SK-N-SH treated with all-trans-retinoic acid at 6 μM for 48 hours (cell line): ENCODE results near the gene SCARF2.

Source experiments
- ATAC-seq: fragments of 200-7000 bp; cut with Tn5 transposase; 3 replicates; pipeline ENCODE4 v1.9.1; 2020; ENCODE audit warnings: mild to moderate bottlenecking, moderate library complexity
- ARNTL ChIP-seq: fragments of 450-650 bp; formaldehyde crosslinking; IDR thresholded peaks from 2 replicates; pipeline ENCODE4 v1.5.0; 2020; ENCODE audit warnings: low read depth, mild to moderate bottlenecking, moderate library complexity, borderline replicate concordance
- BACH2 ChIP-seq: fragments of 250-450 bp; sonication (Bioruptor Pico); IDR thresholded peaks from 2 replicates; pipeline ENCODE4 v1.9.0; 2021; ENCODE audit warnings: mild to moderate bottlenecking, borderline replicate concordance
- CSDC2 ChIP-seq: fragments of 250-450 bp; sonication (Bioruptor Pico); IDR thresholded peaks from 2 replicates; pipeline ENCODE4 v1.5.0; 2020; ENCODE audit warnings: mild to moderate bottlenecking, moderate library complexity
- ESRRG ChIP-seq: fragments of 250-450 bp; sonication (Bioruptor Pico); IDR thresholded peaks from 2 replicates; pipeline ENCODE4 v1.6.1; 2021; ENCODE audit warnings: mild to moderate bottlenecking
- GLIS3 ChIP-seq: fragments of 250-450 bp; sonication (Bioruptor Pico); IDR thresholded peaks from 2 replicates; pipeline ENCODE4 v1.5.0; 2020; ENCODE audit warnings: mild to moderate bottlenecking, moderate library complexity
- ISL1 ChIP-seq: fragments of 250-450 bp; sonication (Bioruptor Pico); IDR thresholded peaks from 2 replicates; pipeline ENCODE4 v2.1.2; 2022; ENCODE audit warnings: mild to moderate bottlenecking, moderate library complexity
- OSR1 ChIP-seq: fragments of 250-450 bp; sonication (Bioruptor Pico); IDR thresholded peaks from 2 replicates; pipeline ENCODE4 v1.8.0; 2022; ENCODE audit warnings: moderate library complexity, mild to moderate bottlenecking, inconsistent platforms
- PPARA ChIP-seq: fragments of 250-450 bp; sonication (Bioruptor Pico); IDR thresholded peaks from 2 replicates; pipeline ENCODE4 v1.5.0; 2020; ENCODE audit warnings: mild to moderate bottlenecking, borderline replicate concordance
- RARB ChIP-seq: fragments of 250-450 bp; sonication (Bioruptor Pico); IDR thresholded peaks from 2 replicates; pipeline ENCODE4 v1.8.0; 2021; ENCODE audit warnings: mild to moderate bottlenecking, moderate library complexity
- SNAI2 ChIP-seq: fragments of 250-450 bp; sonication (Bioruptor Pico); IDR thresholded peaks from 2 replicates; pipeline ENCODE4 v1.5.0; 2020; ENCODE audit warnings: mild to moderate bottlenecking, moderate library complexity
- TCF4 ChIP-seq: fragments of 250-450 bp; sonication (Bioruptor Pico); IDR thresholded peaks from 2 replicates; pipeline ENCODE4 v1.8.0; 2021; ENCODE audit warnings: mild to moderate bottlenecking, moderate library complexity, borderline replicate concordance
- TOX ChIP-seq: fragments of 250-450 bp; sonication (Bioruptor Pico); IDR thresholded peaks from 2 replicates; pipeline ENCODE4 v1.8.0; 2021; ENCODE audit warnings: mild to moderate bottlenecking, moderate library complexity, borderline replicate concordance
- ZFP3 ChIP-seq: fragments of 250-450 bp; sonication (Bioruptor Pico); IDR thresholded peaks from 2 replicates; pipeline ENCODE4 v1.5.0; 2020; ENCODE audit warnings: mild to moderate bottlenecking, moderate library complexity
- ZFP30 ChIP-seq: fragments of 450-650 bp; formaldehyde crosslinking; IDR thresholded peaks from 2 replicates; pipeline ENCODE4 v1.5.0; 2022; ENCODE audit warnings: mild to moderate bottlenecking, moderate library complexity
- ZNF565 ChIP-seq: fragments of 450-650 bp; formaldehyde crosslinking; conservative IDR thresholded peaks from 2 replicates; pipeline ENCODE4 v1.5.0; 2020; ENCODE audit warnings: low read depth, mild to moderate bottlenecking, moderate library complexity
- ZNF70 ChIP-seq: fragments of 450-650 bp; formaldehyde crosslinking; IDR thresholded peaks from 2 replicates; pipeline ENCODE4 v1.5.0; 2020; ENCODE audit warnings: mild to moderate bottlenecking, moderate library complexity
- ZNF8 ChIP-seq: fragments of 450-650 bp; formaldehyde crosslinking; IDR thresholded peaks from 2 replicates; pipeline ENCODE4 v1.5.0; 2020; ENCODE audit warnings: mild to moderate bottlenecking, moderate library complexity
- TF ChIP-seq, protein P1 (sequence below): fragments of 250-450 bp; sonication (Bioruptor Pico); IDR thresholded peaks from 2 replicates; pipeline ENCODE4 v1.8.0; 2020; ENCODE audit warnings: mild to moderate bottlenecking, moderate library complexity, borderline replicate concordance
- TF ChIP-seq, protein P2 (sequence below): fragments of 250-450 bp; sonication (Bioruptor Pico); IDR thresholded peaks from 2 replicates; pipeline ENCODE4 v1.8.0; 2021; ENCODE audit warnings: low read depth, mild to moderate bottlenecking, moderate library complexity, borderline replicate concordance
- TF ChIP-seq, protein P3 (sequence below): fragments of 250-450 bp; sonication (Bioruptor Pico); IDR thresholded peaks from 2 replicates; pipeline ENCODE4 v1.5.1; 2020; ENCODE audit warnings: low read depth, mild to moderate bottlenecking, moderate library complexity
- TF ChIP-seq, protein P4 (sequence below): fragments of 250-450 bp; sonication (Bioruptor Pico); IDR thresholded peaks from 2 replicates; pipeline ENCODE4 v1.5.0; 2020; ENCODE audit warnings: mild to moderate bottlenecking, moderate library complexity
- TF ChIP-seq, protein P5 (sequence below): fragments of 250-450 bp; sonication (Bioruptor Pico); IDR thresholded peaks from 2 replicates; pipeline ENCODE4 v1.5.1; 2021; ENCODE audit warnings: mild to moderate bottlenecking, moderate library complexity

SCARF2 gene

DNA sequence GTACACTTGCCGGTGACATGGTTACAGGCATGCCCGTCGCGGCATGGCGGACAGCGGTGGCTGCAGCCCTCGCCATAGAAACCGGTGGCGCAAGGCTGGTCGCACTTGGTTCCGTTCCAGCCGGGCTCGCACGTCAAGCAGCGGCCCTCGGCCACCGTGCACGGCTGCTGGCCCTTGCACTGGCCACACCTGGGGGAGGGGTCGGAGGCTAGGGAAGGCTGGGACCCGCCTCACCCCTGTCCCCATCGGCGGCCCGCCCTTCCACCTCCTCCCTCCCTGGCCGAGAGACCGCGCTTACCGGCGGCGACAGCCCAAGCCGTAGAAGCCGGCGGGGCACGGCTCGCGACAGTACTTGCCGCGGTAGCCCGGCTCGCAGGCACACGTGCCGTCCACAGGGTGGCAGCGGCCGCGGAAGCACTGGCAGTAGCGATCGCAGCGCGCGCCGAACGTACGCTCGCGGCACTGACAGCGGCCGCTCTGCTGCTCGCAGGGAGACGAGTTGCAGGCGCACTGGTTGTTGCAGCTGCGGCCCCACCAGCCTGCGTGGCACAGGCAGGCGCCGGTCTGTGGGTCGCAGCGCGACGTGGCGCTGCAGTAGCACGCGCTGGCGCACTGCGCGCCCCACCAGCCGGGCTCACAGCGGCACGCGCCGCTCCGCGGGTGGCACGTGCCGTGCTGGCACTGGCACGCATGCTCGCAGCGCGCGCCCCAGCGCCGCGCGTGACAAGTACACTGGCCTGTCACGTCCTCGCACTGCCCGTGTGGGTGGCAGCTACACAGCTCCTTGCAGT lies 6.7 kb downstream of the SCARF2 start:
- ATAC-seq: no peak

DNA sequence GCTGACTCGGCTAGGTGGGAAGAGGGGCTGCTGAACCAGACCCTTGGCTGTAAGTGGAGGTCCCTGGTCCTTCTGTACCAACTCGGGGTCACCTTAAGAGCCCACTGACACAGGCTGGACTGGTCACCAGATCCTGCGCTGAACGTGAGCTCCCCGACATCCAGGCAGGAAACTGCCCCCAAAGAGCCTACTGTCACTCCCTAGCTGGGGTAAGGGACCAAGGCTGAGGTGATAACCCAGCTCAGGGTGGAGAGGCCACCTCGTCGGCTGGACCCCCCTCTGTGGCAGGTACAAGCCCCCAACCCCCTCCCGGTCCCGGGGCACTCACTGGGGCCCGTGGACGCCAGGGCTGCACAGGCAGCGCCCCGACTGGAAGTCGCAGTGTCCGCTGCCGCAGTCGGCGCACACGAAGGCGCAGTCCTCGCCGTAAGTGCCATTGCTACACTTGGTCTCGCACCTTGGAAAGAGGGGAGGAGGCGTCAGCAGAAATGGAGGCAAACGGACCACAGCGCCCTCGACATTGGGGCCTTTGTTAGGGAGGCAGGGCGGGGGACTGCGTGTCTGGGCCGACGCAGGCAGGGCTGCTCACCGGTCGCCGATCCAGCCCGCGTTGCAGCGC lies 7.4 kb downstream of the SCARF2 start:
- no peak for ATAC-seq
- no peak for TF ChIP-seq SNAI2 (CRISPR knock-in tag)
- TF ChIP-seq, protein P1, sequence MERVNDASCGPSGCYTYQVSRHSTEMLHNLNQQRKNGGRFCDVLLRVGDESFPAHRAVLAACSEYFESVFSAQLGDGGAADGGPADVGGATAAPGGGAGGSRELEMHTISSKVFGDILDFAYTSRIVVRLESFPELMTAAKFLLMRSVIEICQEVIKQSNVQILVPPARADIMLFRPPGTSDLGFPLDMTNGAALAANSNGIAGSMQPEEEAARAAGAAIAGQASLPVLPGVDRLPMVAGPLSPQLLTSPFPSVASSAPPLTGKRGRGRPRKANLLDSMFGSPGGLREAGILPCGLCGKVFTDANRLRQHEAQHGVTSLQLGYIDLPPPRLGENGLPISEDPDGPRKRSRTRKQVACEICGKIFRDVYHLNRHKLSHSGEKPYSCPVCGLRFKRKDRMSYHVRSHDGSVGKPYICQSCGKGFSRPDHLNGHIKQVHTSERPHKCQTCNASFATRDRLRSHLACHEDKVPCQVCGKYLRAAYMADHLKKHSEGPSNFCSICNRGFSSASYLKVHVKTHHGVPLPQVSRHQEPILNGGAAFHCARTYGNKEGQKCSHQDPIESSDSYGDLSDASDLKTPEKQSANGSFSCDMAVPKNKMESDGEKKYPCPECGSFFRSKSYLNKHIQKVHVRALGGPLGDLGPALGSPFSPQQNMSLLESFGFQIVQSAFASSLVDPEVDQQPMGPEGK (CRISPR knock-in tag): no peak
- TF ChIP-seq GLIS3 (CRISPR knock-in tag): no peak
- no peak for TF ChIP-seq TOX (CRISPR knock-in tag)
- no peak for TF ChIP-seq RARB (CRISPR knock-in tag)
- TF ChIP-seq ESRRG (CRISPR knock-in tag): no peak
- no peak for TF ChIP-seq ARNTL (CRISPR knock-in tag)
- TF ChIP-seq TCF4 (CRISPR knock-in tag): no peak
- TF ChIP-seq BACH2 (CRISPR knock-in tag): no peak
- no peak for TF ChIP-seq CSDC2 (CRISPR knock-in tag)
- TF ChIP-seq, protein P2, sequence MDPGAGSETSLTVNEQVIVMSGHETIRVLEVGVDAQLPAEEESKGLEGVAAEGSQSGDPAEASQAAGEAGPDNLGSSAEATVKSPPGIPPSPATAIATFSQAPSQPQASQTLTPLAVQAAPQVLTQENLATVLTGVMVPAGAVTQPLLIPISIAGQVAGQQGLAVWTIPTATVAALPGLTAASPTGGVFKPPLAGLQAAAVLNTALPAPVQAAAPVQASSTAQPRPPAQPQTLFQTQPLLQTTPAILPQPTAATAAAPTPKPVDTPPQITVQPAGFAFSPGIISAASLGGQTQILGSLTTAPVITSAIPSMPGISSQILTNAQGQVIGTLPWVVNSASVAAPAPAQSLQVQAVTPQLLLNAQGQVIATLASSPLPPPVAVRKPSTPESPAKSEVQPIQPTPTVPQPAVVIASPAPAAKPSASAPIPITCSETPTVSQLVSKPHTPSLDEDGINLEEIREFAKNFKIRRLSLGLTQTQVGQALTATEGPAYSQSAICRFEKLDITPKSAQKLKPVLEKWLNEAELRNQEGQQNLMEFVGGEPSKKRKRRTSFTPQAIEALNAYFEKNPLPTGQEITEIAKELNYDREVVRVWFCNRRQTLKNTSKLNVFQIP (CRISPR knock-in tag): no peak
- no peak for TF ChIP-seq PPARA (CRISPR knock-in tag)
- no peak for TF ChIP-seq ZNF565 (CRISPR knock-in tag)
- no peak for TF ChIP-seq ZNF70 (CRISPR knock-in tag)
- no peak for TF ChIP-seq ZFP30
- TF ChIP-seq ZFP3 (CRISPR knock-in tag): no peak
- TF ChIP-seq OSR1: no peak
- no peak for TF ChIP-seq ZNF8 (CRISPR knock-in tag)

More for the DNA sequence above, 6.7 kb downstream of the SCARF2 start:
- no peak for TF ChIP-seq GLIS3 (CRISPR knock-in tag)
- TF ChIP-seq, protein P1 (CRISPR knock-in tag): no peak
- TF ChIP-seq ZNF8 (CRISPR knock-in tag): no peak
- no peak for TF ChIP-seq ESRRG (CRISPR knock-in tag)
- TF ChIP-seq RARB (CRISPR knock-in tag): no peak
- TF ChIP-seq TOX (CRISPR knock-in tag): no peak
- TF ChIP-seq CSDC2 (CRISPR knock-in tag): no peak
- TF ChIP-seq BACH2 (CRISPR knock-in tag): no peak
- TF ChIP-seq, protein P3, sequence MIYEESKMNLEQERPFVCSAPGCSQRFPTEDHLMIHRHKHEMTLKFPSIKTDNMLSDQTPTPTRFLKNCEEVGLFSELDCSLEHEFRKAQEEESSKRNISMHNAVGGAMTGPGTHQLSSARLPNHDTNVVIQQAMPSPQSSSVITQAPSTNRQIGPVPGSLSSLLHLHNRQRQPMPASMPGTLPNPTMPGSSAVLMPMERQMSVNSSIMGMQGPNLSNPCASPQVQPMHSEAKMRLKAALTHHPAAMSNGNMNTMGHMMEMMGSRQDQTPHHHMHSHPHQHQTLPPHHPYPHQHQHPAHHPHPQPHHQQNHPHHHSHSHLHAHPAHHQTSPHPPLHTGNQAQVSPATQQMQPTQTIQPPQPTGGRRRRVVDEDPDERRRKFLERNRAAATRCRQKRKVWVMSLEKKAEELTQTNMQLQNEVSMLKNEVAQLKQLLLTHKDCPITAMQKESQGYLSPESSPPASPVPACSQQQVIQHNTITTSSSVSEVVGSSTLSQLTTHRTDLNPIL (CRISPR knock-in tag): no peak
- TF ChIP-seq ARNTL (CRISPR knock-in tag): no peak
- no peak for TF ChIP-seq PPARA (CRISPR knock-in tag)
- TF ChIP-seq, protein P4, sequence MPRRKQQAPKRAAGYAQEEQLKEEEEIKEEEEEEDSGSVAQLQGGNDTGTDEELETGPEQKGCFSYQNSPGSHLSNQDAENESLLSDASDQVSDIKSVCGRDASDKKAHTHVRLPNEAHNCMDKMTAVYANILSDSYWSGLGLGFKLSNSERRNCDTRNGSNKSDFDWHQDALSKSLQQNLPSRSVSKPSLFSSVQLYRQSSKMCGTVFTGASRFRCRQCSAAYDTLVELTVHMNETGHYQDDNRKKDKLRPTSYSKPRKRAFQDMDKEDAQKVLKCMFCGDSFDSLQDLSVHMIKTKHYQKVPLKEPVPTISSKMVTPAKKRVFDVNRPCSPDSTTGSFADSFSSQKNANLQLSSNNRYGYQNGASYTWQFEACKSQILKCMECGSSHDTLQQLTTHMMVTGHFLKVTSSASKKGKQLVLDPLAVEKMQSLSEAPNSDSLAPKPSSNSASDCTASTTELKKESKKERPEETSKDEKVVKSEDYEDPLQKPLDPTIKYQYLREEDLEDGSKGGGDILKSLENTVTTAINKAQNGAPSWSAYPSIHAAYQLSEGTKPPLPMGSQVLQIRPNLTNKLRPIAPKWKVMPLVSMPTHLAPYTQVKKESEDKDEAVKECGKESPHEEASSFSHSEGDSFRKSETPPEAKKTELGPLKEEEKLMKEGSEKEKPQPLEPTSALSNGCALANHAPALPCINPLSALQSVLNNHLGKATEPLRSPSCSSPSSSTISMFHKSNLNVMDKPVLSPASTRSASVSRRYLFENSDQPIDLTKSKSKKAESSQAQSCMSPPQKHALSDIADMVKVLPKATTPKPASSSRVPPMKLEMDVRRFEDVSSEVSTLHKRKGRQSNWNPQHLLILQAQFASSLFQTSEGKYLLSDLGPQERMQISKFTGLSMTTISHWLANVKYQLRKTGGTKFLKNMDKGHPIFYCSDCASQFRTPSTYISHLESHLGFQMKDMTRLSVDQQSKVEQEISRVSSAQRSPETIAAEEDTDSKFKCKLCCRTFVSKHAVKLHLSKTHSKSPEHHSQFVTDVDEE: no peak
- no peak for TF ChIP-seq ZFP30
- no peak for TF ChIP-seq OSR1
- TF ChIP-seq, protein P5, sequence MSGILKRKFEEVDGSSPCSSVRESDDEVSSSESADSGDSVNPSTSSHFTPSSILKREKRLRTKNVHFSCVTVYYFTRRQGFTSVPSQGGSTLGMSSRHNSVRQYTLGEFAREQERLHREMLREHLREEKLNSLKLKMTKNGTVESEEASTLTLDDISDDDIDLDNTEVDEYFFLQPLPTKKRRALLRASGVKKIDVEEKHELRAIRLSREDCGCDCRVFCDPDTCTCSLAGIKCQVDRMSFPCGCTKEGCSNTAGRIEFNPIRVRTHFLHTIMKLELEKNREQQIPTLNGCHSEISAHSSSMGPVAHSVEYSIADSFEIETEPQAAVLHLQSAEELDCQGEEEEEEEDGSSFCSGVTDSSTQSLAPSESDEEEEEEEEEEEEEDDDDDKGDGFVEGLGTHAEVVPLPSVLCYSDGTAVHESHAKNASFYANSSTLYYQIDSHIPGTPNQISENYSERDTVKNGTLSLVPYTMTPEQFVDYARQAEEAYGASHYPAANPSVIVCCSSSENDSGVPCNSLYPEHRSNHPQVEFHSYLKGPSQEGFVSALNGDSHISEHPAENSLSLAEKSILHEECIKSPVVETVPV (CRISPR knock-in tag): no peak
- no peak for TF ChIP-seq ISL1 (CRISPR knock-in tag)
- TF ChIP-seq, all 23 proteins: peak for 0
